HG03175 (cell line): ENCODE data around the gene FAM217A.
"Not testable (repeated sequence)": the region's sequence is repeated elsewhere in the genome, so short reads cannot be mapped to it uniquely, and the experiment has no call there.

Experiments
- ATAC-seq: cut with Tn5 transposase; IDR thresholded peaks from one replicate; pipeline ENCODE4 v1.9.1; 2021; ENCODE audit warnings: mild to moderate bottlenecking, moderate library complexity; ENCODE audit not compliant: unreplicated experiment

The FAM217A gene, protein sequence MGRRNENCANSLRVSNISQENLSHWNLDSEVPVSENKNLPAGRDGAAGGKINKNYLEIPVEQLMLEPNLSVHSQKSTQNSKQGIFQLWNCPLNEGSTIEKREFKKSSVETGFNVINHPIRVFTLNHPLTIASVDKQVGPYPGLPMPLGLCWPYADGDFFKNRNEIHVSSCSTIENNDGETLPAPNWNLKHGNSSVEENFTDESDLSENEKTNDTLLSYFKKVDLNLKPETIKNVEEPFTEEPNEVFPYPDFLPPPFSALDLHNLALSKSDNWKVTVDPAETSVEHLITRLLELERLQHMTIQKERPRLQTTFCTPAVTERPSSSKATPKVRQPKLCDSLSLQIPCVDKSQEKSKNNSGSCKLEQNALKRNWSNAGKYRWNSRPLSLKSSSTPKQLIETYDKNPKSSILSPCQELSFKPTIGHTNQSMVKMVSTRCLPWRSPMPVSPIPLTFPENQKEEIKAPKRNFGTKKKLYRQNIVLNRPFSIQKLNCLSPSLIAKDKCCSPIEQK

DNA sequence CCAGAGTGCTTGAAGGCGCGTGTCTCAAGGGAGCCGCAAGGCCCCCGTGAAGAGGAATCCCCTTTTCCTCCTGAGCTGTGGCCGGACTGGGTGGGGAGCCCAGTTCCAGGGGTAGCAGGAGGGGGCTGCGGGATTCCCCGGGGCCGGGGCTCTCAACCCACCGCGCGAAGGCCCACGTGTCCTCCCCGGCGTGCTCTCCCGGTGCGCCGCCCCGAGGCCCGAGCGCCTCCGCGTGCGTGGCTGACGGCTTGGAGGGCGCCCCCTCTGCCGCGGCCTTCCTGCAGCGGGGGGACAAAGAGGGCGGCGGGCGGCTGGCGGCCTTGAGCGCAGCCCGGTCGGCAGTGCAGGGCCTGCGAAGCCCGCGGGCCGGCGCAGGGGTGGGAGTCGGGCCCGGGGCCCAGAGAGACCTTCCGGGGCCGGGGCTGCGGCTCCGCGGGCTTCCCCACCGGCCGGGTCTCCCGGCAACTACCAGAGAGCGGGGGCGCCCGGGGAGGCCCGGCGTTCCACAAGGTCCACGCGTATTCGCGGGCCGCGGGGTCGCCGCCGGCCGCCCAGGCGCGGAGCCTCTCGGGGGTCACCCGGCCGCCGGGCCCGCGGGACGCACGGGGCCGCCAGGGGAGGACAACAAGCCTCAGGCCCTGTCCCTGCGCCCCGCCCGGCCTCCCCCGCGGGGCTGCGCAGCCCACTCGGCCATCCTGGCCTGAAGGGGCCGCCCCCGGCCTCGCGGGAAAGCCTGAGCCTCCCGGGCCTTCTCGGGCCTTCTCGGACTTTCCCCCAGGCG lies at the start of gene FAM217A:
Gene FAM217A, minus strand, starts transcription at position 447 of the 781 bp plus-strand sequence. CDS start 1,723 bp downstream, outside the sequence.
- ATAC-seq, result no peak

DNA sequence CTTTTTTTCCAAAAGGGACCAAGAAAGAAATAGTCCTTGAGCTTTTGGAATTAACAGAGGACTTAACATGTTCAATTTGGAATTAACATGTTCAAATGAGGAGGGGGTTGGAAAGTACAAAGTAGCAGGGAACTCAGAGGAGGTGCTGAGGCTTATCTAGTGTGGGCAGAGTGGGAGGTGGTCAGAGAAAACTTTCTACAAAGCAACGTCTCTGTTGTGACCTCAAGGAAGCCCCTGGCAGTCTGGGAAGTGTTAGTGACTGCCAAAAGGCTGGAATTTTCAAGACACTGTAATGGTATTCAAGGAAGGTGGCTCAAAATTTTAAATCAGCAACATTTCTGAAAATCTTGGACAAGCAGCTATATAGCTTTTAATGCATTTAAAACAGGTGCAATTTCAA lies 49.1 kb upstream of the FAM217A start:
- no peak for ATAC-seq

DNA sequence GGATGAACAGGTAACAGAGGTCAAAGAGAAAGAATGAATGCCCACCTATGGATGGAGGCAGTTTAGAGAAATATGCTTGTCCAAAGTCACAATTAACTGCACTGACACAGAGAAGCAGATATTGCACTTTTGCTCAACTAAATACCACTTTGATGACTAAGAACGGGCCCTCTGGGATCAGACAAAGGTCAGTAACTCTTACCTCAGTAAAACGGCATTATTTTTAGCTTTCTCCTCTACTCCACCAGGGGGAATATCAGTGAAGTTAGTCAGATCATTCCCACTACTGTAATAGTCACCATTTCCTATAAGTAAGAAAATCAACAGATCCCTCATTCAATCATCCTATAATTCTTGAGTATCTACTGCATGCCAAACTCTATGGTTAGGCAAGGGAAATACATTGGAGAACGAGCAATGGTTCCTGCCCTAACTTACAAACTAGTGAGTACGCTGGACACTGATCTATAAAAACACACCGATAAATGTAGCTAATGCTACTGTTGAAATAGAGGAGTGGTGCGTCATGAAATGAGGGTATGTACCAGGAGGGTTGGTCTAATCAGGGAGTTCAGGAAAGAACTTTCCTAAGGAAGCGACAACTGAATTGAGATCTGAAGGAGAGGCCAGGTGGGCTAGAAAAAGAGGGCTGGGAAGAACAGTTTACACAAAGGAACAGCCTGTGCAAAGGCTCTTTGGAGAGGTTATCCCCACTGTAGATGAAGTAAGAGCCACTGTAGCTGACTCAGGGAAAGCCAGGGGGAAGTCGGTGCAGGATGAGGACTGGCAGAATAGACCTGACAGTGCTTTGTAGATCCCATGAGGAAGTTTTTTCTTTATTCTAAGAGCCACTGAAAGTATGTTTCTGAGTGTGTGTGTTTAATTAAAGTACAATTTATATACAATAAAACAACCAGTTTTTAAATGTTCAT lies 47.3 kb upstream of the FAM217A start:
- no peak for ATAC-seq

GRCh38 chr6:4125500-4125899 lies 46.6 kb upstream of the FAM217A start:
- ATAC-seq, result no peak

DNA sequence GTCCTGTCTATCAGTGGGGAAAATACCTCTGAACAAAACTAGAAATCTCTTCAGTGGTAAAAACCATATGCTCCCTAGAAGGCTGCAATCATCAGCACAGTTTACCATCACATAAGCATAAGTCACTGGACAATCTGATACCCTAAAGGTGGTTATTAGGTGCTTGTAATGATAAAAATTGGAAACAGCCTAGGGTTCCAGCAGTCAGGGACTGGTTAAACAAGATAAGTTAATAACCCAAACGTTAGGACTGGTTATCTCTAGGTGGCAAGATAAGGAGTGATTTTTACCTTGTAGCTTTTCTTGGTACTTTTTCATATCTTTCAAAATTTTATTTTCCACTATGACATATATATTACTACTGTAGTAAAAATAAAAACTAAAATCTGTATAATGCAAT lies 45.4 kb upstream of the FAM217A start:
- ATAC-seq, result no peak

GRCh38 chr6:4115741-4116140 lies 36.8 kb upstream of the FAM217A start:
- ATAC-seq, result no peak

- no peak for ATAC-seq
Observed at GRCh38 chr6:4114123-4114522, 35.2 kb upstream of the FAM217A start.

GRCh38 chr6:4113649-4114048 lies 34.7 kb upstream of the FAM217A start:
- no peak for ATAC-seq

DNA sequence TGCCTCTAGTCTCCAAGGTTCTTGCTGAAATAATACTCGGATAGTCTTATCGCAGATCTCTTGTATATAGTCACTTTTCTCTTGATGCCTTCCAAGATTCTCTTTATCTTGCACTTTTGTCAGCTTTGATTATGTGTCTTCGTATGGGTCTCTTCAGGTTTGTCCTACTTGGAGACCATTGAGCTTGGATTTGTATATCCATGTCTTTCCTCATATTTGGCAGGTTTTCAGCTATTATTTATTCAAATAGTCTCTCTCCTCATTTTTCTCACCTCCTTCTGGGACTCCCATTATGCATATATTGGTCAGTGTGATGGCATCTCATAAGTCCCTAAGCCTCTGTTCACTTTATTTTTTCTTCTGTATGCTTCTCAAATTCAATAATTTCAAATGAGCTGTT lies 33.4 kb upstream of the FAM217A start:
- ATAC-seq, result no peak

DNA sequence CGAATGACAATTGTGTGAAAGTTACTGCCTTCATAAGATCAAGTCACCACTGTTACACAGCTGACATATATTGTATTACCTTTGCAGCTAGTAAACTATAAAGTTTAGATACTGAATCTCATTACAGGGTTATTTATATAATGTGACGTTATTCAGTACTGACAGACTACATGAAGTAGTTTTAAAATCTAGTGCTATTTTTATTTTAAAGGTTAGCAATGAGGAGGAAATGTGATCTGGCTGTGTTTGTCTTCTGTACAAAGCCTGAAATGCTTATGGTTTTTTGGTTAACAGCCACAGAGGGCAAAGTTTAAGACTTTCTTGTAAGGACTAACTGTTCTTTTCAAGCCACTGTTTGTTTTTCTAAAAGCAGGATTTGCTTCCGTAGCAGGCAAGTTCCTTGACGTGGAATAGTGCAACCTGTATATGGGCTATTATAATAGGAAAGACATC lies 30.5 kb upstream of the FAM217A start:
- not testable (repeated sequence) for ATAC-seq

GRCh38 chr6:4108561-4109093 lies 29.7 kb upstream of the FAM217A start:
- ATAC-seq, result no peak

- no peak for ATAC-seq
Observed at GRCh38 chr6:4107873-4108272, 28.9 kb upstream of the FAM217A start.

- ATAC-seq, result no peak
Observed at GRCh38 chr6:4105980-4106536, 27.1 kb upstream of the FAM217A start.

DNA sequence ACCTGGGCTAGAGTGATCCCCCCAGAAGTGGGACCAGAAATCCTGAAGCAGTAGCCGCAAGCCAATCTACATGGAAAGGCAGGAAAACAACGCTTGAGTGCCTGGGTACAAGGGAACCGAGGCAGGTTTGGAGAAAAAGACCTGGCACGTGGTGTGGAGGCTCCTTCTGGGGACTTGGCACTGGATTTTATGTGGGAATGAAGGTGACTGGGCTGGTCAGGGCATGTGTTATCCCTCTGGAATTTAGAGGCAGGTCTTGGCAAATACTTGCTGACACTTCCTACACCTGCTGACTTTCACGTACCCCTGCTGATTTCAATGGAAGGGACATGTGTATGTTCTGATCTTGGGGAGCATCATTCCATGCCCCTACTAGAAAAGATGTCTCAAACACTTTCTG lies 25.0 kb upstream of the FAM217A start:
- ATAC-seq, result no peak

GRCh38 chr6:4102687-4103244 lies 23.8 kb upstream of the FAM217A start:
- ATAC-seq, result no peak

DNA sequence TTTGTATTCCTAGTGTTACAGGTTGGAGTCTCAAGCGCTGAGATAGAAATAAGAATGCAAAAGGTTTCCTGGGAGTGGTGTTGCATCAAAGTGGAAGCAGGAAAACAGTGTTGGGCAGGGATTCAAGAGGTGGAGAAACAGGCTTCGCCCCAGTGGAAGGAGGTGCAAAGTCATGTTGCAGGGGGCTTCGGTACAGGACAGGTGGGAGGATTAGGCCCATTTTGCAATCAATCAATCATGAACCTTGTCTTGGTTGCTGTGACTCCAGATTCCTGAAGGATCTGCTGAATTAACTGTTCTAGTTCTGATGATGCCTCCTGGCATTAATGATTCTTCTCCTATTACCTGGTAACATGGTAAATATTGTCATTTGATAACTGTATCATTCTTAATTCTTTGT lies 22.4 kb upstream of the FAM217A start:
- ATAC-seq, result no peak

DNA sequence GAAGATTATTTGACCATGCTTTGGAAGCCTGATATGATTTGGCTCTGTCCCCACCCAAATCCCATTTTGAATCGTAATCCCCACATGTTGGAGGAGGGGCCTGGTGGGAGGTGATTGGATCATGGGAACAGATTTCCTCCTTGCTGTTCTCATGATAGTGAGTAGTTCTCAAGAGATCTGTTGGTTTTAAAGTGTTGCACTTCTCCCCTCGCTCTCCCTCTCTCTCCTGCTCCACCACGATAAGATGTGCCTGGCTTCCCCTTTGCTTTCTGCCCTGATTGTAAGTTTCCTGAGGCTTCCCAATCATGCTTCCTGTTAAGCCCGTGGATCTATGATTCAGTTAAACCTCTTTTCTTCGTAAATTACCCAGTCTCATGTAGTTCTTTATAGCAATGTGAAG lies 21.7 kb upstream of the FAM217A start:
- no peak for ATAC-seq

DNA sequence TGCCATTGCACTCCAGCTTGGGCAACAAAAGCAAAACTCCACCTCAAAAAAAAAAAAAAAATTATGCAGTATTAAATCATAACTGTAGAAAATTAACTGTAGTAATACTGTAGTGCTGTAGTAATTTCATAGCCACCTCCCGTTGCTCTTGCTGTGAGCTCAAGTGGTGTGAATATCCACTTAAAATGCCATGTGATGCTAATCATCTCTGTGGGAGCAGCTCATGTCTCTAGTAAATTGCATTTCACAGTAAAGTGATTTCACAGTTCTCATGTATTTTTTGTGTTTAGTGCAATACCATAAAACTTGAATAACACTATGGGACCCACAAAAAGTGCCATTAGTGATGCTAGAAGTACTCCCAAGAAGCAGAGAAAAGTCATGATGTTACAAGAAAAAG lies 14.4 kb upstream of the FAM217A start:
- no peak for ATAC-seq

DNA sequence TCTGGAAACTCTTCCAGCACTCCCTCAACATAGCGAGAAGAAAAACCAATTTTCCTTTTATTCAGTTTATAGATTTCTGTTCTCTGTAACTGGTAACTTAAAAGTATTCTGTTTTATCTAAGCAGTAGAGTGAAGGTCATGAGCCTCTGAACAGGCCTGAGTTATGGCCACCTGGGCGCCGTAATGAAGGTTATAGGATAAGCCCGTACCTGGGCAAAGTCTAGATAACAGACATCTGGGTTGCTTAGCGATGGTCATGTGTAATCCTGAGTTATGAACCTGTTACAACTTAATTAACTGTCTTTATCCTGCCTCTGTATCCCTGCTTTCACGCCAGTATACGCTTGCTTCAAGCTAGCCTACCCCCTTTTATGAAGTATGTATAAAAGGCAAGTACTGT lies 13.0 kb upstream of the FAM217A start:
- no peak for ATAC-seq

- ATAC-seq, result not testable (repeated sequence)
Observed at GRCh38 chr6:4090043-4090442, 11.1 kb upstream of the FAM217A start.
